Nucleus accumbens (tissue), 56 donors: ENCODE results near the gene SFRP2.
A peak's percentile ranks its signal among the peaks of the same experiment; 100 is the strongest.

Source experiments
- DNase-seq, 56 donors: peaks; one replicate each; lab custom pipeline; 2025; lab: John Stamatoyannopoulos, UW

Gene SFRP2, protein sequence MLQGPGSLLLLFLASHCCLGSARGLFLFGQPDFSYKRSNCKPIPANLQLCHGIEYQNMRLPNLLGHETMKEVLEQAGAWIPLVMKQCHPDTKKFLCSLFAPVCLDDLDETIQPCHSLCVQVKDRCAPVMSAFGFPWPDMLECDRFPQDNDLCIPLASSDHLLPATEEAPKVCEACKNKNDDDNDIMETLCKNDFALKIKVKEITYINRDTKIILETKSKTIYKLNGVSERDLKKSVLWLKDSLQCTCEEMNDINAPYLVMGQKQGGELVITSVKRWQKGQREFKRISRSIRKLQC

GRCh38 chr4:153788413-153789276 lies at the start of gene SFRP2:
Gene SFRP2 (minus strand): TSS chr4:153789083. CDS start chr4:153788835, 248 bp downstream.
- DNase-seq = peak in 1 of 56 donors; percentile 1

- no peak for DNase-seq
Measured at GRCh38 chr4:153838564-153838963, 49.7 kb upstream of the SFRP2 start.

- no peak for DNase-seq
Measured at GRCh38 chr4:153834901-153835300, 46.0 kb upstream of the SFRP2 start.

DNA sequence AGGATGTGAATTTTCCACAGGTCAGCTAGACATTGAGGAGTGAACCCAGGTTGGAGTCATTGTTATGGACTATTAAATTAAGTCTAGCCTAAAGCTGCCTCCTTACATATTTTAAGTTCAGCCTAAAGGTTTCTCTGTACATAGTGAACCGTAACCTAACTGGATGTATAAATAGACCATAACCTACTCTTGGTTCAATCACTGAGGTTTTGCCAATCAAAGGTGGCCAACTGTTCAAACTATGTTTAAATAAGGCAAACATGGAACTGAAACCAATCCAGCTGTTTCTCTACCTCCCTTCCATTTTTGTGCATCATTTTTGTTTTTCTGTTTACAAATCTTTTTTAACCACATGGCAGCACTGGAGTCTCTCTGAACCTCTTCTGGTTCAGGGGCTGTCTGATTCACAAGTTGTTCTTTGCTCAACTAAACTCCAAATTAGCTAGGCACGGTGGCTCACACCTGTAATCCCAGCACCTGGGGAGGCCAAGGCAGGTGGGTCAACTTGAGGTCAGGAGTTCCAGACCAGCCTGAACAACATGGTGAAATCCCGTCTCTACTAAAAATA lies 43.9 kb upstream of the SFRP2 start:
- DNase-seq = no peak

DNA sequence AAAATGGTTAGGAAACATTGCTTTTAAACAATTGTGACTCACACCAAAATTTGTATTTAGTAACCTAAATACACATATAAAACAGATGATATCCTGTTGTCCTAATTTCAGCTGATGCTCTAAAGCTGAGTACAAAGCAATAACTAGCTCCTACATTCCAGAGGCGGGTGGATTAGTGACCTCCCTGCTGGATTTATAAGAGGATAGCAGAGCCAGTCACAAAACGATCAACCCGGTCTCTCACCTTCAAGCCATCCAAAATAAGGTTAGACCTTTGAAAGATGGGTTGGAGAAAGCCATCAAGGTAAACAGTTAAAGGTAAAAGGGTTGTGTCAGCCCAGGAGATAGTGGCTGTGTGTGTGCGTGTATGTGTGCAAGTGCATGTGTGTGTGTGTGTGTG lies 43.2 kb upstream of the SFRP2 start:
- no peak for DNase-seq

DNA sequence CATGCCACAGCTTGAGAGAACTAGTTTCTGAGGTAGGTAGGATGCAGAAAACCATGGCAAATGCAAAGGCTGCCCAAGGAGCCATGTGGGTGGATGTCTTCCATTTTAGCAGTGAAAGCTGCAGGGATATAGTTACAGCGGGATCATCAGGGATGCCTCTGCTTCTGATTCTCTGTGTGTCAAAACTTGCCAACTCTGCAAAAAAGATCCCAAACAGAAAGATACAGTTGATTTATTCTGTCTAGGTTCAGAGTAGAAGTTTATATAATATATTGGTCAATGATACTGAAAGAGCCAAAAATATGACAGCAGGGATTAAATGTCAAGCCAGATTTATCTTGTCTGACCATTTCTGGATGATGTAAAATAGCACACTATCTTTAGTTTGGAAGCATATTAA lies 42.4 kb upstream of the SFRP2 start:
- DNase-seq = no peak

DNA sequence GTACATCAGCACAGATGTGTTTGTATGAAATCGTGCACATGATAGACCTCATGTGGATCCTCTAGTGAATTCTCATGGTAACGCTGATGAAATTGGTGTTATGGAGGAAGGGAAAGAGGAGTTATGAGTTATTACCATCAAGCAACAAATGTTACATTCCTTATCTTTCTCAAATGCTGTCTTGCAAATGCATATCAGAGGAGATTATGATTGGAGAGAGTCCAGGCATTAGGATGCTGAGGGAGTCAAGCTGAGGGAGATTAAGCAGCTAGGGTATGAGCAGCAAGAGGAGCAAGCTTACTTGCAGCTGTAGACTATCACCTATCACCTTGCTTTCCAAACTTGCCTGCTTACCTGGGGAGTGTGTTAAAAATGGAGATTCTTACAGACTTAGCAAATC lies 36.8 kb upstream of the SFRP2 start:
- DNase-seq = no peak

GRCh38 chr4:153825126-153825525 lies 36.2 kb upstream of the SFRP2 start:
- no peak for DNase-seq

DNA sequence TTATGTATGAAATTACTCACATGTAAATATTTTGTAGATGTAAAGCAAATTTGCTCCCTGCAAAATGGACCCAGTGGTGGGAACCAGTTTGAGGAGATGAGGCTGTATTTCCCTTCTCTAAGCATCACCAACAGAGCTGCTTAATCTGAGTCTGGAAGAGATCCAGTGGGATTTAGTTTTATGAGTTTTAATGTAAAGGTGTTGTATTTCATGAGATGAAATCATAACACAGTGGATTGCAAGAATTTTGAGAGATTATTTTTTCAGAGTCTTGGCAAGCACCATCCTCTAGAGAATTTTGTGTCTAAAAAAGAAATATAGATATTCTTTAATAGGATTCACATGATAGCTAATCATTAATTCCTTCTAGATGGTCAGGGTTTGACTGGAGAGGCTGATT lies 35.6 kb upstream of the SFRP2 start:
- DNase-seq = no peak

DNA sequence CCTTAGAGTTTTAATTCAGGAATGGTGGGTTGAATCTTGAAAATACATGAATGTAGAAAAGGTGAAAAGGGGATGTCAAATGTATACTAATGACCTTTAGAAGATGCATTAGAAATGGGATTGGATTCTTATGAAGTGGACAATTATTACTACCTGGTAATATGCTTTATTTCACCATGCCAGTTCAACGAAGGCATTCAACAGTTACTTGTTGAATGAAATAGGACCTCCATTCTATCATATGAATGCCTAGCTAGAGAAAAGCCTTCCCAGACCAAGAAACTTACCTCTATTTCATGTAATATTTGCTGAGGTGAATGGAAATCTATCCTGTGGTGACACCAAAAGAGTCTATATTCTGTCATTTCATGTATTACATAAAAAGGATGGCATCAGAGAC lies 34.6 kb upstream of the SFRP2 start:
- no peak for DNase-seq

DNA sequence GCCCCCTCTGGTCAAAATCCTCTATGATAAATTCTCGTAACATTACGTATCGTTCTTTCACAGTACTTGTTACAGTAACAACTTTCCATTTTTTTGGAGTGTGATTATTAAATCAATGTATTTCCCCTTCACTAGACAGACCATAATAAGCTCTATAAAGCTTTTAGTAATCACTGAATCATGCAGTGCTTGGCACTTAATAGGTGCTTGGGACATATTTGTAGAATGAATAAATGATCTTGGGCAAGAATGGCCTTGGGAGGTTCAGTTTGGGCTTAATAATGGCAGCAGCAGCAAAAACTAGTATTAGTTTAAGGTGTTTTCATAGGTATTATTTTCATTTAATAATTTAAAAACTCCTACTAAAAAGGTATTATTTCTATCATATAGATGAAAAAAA lies 33.4 kb upstream of the SFRP2 start:
- DNase-seq = no peak

DNA sequence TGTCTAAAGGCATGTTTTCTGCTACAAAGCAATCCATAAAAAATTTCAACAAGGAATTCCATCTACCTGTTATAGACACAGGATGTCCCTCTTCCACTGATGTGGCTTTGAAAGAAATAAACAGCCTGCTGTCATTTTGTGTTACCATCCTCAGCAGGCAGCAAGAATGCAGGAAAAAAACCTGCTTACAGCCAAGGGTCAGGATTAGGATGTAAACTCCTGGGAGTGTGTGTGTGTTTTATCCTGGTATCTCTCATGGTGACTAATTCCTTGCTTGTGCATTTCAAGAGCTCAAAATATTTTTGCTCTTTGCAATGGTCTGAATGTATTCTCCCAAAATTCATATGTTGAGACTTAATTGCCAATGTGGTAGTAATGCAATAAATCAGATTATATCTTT lies 28.6 kb upstream of the SFRP2 start:
- DNase-seq = no peak

DNA sequence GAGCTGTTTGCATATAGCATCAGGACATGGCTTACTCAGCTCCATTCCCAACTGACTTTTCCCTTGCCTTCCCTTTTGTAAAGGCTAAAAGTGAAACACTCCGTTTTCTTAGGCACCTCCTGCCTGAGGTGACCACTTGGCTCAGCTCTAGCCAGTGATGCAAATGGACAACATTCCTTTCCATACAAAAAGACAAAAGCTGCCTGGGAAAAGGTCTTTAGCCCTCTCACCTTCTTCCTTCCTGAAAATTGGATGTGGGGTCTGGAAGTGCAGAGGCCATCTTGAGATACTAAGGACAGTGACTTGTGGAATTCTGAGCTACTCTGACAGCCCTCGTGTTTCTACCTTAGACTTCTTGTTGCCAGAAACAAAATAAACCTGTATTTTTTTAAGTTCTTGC lies 27.7 kb upstream of the SFRP2 start:
- DNase-seq = no peak

- DNase-seq = no peak
Measured at GRCh38 chr4:153814789-153815188, 25.9 kb upstream of the SFRP2 start.

DNA sequence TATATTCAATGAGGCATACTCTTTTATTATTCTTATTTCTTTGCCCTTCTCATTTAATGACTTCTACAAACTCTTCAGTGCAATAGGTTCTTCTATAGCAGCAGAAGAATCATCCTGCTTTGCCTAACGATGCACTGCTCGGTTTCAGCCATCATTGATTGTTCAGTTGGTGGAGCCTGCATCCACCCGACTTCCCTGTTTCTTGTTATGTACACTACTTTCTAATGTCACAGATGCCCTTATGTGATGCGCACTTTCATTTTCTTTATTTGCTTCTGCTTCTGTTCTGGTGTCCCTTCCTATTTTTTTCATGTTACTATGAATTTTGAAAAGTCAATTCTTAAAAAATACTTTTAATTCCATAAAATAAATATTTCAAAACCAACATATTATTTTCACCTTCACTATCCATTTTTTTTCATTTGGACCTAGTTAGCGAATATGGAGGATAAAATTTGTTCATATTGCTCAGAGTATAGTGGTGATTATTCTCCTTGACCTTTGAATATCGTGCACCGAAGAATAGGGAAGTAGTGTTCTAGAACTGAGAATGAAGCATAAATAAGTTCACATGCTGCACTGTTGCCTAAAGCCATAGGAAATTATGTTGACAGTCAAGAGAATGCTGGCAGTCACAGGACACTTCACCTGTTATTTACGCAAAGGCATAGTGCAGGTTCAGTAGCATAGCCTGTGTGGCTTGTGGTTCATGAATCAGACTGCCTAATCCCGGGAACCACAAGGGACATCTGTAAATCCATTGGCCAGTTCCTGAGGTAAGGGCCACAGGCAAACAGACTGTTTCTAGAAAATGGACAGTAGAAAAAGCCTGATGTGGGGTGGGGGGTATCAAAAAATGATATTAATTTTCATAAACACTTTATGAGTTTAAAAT lies 21.3 kb upstream of the SFRP2 start:
- no peak for DNase-seq

DNA sequence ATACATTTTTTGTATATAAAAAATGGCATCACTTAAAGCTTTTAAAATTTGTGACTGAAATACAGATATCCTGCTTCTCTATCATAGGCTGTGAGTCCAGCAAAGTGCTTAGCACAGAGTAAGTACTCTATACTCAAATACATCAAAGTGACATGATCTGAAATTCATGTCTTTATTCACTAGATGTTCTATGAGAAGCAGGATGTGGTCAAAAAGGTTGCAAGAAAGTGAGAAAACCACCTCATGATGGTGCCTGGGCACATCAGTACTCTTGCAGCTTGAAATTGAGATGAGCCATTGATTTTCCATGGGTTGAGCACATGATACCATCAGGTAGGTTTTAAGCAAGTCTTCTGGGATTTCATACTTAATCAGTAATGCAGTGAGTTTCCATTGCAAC lies 20.4 kb upstream of the SFRP2 start:
- no peak for DNase-seq

DNA sequence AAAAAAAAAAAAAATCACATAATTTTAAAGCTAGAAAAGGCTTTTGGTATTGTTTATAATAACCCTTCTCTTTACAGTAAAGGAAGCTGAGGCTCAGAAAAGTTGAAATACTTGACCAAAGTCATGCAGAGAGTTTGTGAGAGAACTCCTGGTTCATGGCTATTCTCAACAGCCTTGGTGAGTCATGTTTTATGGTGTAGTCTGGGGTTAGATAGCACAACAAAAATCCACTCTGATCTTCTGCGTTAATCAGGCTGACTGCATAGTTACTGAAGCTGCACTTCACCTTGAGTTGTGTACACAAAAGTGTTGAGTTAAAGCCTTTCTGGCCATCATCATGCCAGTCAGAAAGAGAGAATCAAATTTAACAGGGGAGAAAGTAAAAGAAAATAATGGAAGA lies 19.3 kb upstream of the SFRP2 start:
- DNase-seq = no peak

GRCh38 chr4:153806073-153806472 lies 17.2 kb upstream of the SFRP2 start:
- no peak for DNase-seq

DNA sequence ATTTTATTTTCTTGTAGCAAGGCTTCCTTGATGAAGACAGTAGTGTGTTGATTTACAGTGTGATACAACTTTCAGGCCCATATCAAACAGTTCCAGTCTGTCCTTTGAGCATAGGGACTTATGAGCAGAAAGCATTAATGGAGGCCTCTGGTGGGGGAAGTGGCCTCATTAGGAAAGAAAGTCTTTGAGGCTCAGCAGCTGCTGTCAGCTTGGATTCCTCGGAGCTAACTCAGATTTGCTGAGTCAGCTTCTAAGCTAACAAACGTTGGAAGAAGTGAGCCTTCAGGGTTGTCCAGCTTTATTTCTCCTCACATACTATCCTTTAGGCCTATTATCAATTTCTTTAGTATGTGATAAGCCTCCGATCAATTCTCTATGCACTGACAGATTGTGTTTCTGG lies 15.8 kb upstream of the SFRP2 start:
- DNase-seq = no peak

- no peak for DNase-seq
Measured at GRCh38 chr4:153799694-153800074, 10.8 kb upstream of the SFRP2 start.
